WTC11 (cell line): ENCODE results near the gene TSPAN17. TPM values are rescaled to one million over a fixed set of nuclear protein-coding genes. Genes with fewer than 3 reads are reported as not detected.

Experiments
- ATAC-seq: fragments of 200-7000 bp; cut with Tn5 transposase; 2 replicates; pipeline ENCODE4 v1.10.0; 2021; ENCODE audit warnings: mild to moderate bottlenecking, moderate library complexity
- CTCF ChIA-PET: fragments of 300-600 bp; sonication (Branson Sonifier 250); formaldehyde crosslinking; loops from one replicate; lab custom pipeline; 2021; ENCODE audit warnings: antibody characterized with exemption; lab: Charles Lee
- POLR2A ChIA-PET: fragments of 350-600 bp; sonication (Branson Sonifier 250); formaldehyde crosslinking; loops from one replicate; lab custom pipeline; 2021; ENCODE audit warnings: antibody characterized with exemption; lab: Charles Lee
- DNase-seq: peaks from one replicate; pipeline ENCODE4 v3.0.0; 2021; ENCODE audit warnings: low spot score
- H3K27ac Mint-ChIP-seq: 2 replicates; pipeline ENCODE4 v1.8.0; 2021; ENCODE audit warnings: mixed read lengths
- H3K27me3 Mint-ChIP-seq: 2 replicates; pipeline ENCODE4 v1.8.0; 2021; ENCODE audit warnings: low read depth, mild to moderate bottlenecking, moderate library complexity, mixed read lengths
- H3K36me3 Mint-ChIP-seq: 2 replicates; pipeline ENCODE4 v1.8.0; 2021; ENCODE audit warnings: mixed read lengths
- H3K4me1 Mint-ChIP-seq: 2 replicates; pipeline ENCODE4 v1.8.0; 2022; ENCODE audit warnings: mixed read lengths
- H3K4me3 Mint-ChIP-seq: 2 replicates; pipeline ENCODE4 v1.8.0; 2021; ENCODE audit warnings: mild to moderate bottlenecking, moderate library complexity, mixed read lengths
- H3K9me3 Mint-ChIP-seq: 2 replicates; pipeline ENCODE4 v1.8.0; 2021; ENCODE audit warnings: mixed read lengths
- AR ChIP-seq: fragments of 250-450 bp; sonication (Bioruptor Pico); IDR thresholded peaks from 2 replicates; pipeline ENCODE4 v1.9.0; 2021; ENCODE audit warnings: mild to moderate bottlenecking
- CREB1 ChIP-seq: sonication (generic); formaldehyde crosslinking; IDR thresholded peaks from 2 replicates; pipeline ENCODE4 v1.8.0; 2023; ENCODE audit warnings: mild to moderate bottlenecking, missing genetic modification reagents
- CREM ChIP-seq: sonication (generic); formaldehyde crosslinking; IDR thresholded peaks from 2 replicates; pipeline ENCODE4 v1.8.1; 2022; ENCODE audit warnings: mild to moderate bottlenecking, missing genetic modification reagents, moderate library complexity
- E2F4 ChIP-seq: sonication (generic); formaldehyde crosslinking; IDR thresholded peaks from 2 replicates; pipeline ENCODE4 v1.8.1; 2022; ENCODE audit warnings: low read depth, mild to moderate bottlenecking, moderate library complexity, missing genetic modification reagents, borderline replicate concordance
- E2F5 ChIP-seq: sonication (generic); formaldehyde crosslinking; IDR thresholded peaks from 2 replicates; pipeline ENCODE4 v1.8.1; 2022; ENCODE audit warnings: mild to moderate bottlenecking, moderate library complexity, missing genetic modification reagents
- EMX1 ChIP-seq: fragments of 250-450 bp; sonication (Bioruptor Pico); IDR thresholded peaks from 2 replicates; pipeline ENCODE4 v1.8.0; 2021; ENCODE audit warnings: mild to moderate bottlenecking
- FOXP1 ChIP-seq: sonication (generic); formaldehyde crosslinking; IDR thresholded peaks from 2 replicates; pipeline ENCODE4 v1.8.0; 2022; ENCODE audit warnings: missing genetic modification reagents, mild to moderate bottlenecking, moderate library complexity, borderline replicate concordance
- GRHL2 ChIP-seq: fragments of 250-450 bp; sonication (Bioruptor Pico); IDR thresholded peaks from 2 replicates; pipeline ENCODE4 v1.8.0; 2022; ENCODE audit warnings: mild to moderate bottlenecking, moderate library complexity; ENCODE audit not compliant: insufficient replicate concordance, severe bottlenecking
- NR1H2 ChIP-seq: sonication (generic); formaldehyde crosslinking; IDR thresholded peaks from 2 replicates; pipeline ENCODE4 v1.9.0; 2021; ENCODE audit warnings: mild to moderate bottlenecking, moderate library complexity, missing genetic modification reagents
- OVOL2 ChIP-seq: fragments of 250-450 bp; sonication (Bioruptor Pico); IDR thresholded peaks from 2 replicates; pipeline ENCODE4 v1.9.0; 2021; ENCODE audit warnings: mild to moderate bottlenecking, borderline replicate concordance
- PREB ChIP-seq: sonication (generic); formaldehyde crosslinking; IDR thresholded peaks from 2 replicates; pipeline ENCODE4 v1.8.1; 2022; ENCODE audit warnings: mild to moderate bottlenecking, missing genetic modification reagents, moderate library complexity, borderline replicate concordance
- SOX15 ChIP-seq: fragments of 250-450 bp; sonication (Bioruptor Pico); IDR thresholded peaks from 2 replicates; pipeline ENCODE4 v1.9.0; 2021; ENCODE audit warnings: mild to moderate bottlenecking
- STAT6 ChIP-seq: sonication (generic); formaldehyde crosslinking; conservative IDR thresholded peaks from 2 replicates; pipeline ENCODE4 v1.8.1; 2023; ENCODE audit warnings: mild to moderate bottlenecking, low read depth, missing genetic modification reagents, moderate library complexity
- TCF7 ChIP-seq: sonication (generic); formaldehyde crosslinking; IDR thresholded peaks from 2 replicates; pipeline ENCODE4 v1.8.0; 2022; ENCODE audit warnings: mild to moderate bottlenecking, low read depth, missing genetic modification reagents, moderate library complexity
- TP53 ChIP-seq: sonication (generic); formaldehyde crosslinking; IDR thresholded peaks from 2 replicates; pipeline ENCODE4 v1.8.1; 2023; ENCODE audit warnings: mild to moderate bottlenecking, missing genetic modification reagents
- ZBTB43 ChIP-seq: sonication (generic); formaldehyde crosslinking; IDR thresholded peaks from 2 replicates; pipeline ENCODE4 v1.8.1; 2023; ENCODE audit warnings: mild to moderate bottlenecking, missing genetic modification reagents
- ZNF121 ChIP-seq: sonication (generic); formaldehyde crosslinking; IDR thresholded peaks from 2 replicates; pipeline ENCODE4 v1.8.0; 2023; ENCODE audit warnings: missing genetic modification reagents
- ZNF219 ChIP-seq: sonication (generic); formaldehyde crosslinking; IDR thresholded peaks from 2 replicates; pipeline ENCODE4 v1.8.0; 2023; ENCODE audit warnings: missing genetic modification reagents, mild to moderate bottlenecking, borderline replicate concordance
- ZNF232 ChIP-seq: sonication (generic); formaldehyde crosslinking; IDR thresholded peaks from 2 replicates; pipeline ENCODE4 v1.8.0; 2022; ENCODE audit warnings: mild to moderate bottlenecking, missing genetic modification reagents
- ZNF317 ChIP-seq: sonication (generic); formaldehyde crosslinking; IDR thresholded peaks from 2 replicates; pipeline ENCODE4 v1.8.1; 2023; ENCODE audit warnings: low read depth, mild to moderate bottlenecking, moderate library complexity, missing genetic modification reagents, borderline replicate concordance
- ZNF423 ChIP-seq: fragments of 250-450 bp; sonication (Bioruptor Pico); IDR thresholded peaks from 2 replicates; pipeline ENCODE4 v2.1.2; 2022; ENCODE audit warnings: mild to moderate bottlenecking, moderate library complexity
- ZNF512 ChIP-seq: sonication (generic); formaldehyde crosslinking; IDR thresholded peaks from 2 replicates; pipeline ENCODE4 v1.8.1; 2022; ENCODE audit warnings: missing genetic modification reagents, borderline replicate concordance
- total RNA-seq: library from RNA; stranded (reverse); gene quantifications from 3 replicates; pipeline ENCODE4 v1.2.3, GENCODE V29; 2021

Gene TSPAN17
- total RNA-seq, 1 experiment from 2014 or later = 47.8 TPM

- ChIA-PET CTCF (no interaction called here), POLR2A (no interaction called here)
- ATAC-seq (no peak), DNase-seq (no peak)
- no peak overlapping the region for H3K27ac Mint-ChIP-seq
- no peak overlapping the region for H3K4me3 Mint-ChIP-seq
- no peaks in the 10 kb centered on the region for H3K36me3 Mint-ChIP-seq
- H3K27me3 Mint-ChIP-seq = peaks cover 63% of the 10 kb centered on the region
- H3K9me3 Mint-ChIP-seq = no peaks in the 10 kb centered on the region
- no peak for TF ChIP-seq ZBTB43 (CRISPR knock-in tag)
- TF ChIP-seq PREB (CRISPR knock-in tag) = no peak
- no peak for TF ChIP-seq ZNF512 (CRISPR knock-in tag)
- TF ChIP-seq ZNF121 (CRISPR knock-in tag) = no peak
- no peak for TF ChIP-seq NR1H2 (CRISPR knock-in tag)
- TF ChIP-seq STAT6 = no peak
- no peak for TF ChIP-seq ZNF423
- TF ChIP-seq SOX15 (CRISPR knock-in tag) = no peak
- no peak for TF ChIP-seq TCF7
- no peak for TF ChIP-seq ZNF232 (CRISPR knock-in tag)
- no peak for TF ChIP-seq CREM
- no peak for TF ChIP-seq ZNF219 (CRISPR knock-in tag)
- TF ChIP-seq FOXP1 (CRISPR knock-in tag) = no peak
- TF ChIP-seq E2F5 = no peak
- no peak for TF ChIP-seq EMX1
- TF ChIP-seq CREB1 (CRISPR knock-in tag) = no peak
- no peak for TF ChIP-seq OVOL2
- H3K4me1 Mint-ChIP-seq = peaks cover 13% of the 10 kb centered on the region
Observed at GRCh38 chr5:176614805-176615478, 32.3 kb upstream of the TSPAN17 start.

- CTCF ChIA-PET = no interaction called here
- TF ChIP-seq TP53 (CRISPR knock-in tag) (no peak), AR (CRISPR knock-in tag) (no peak), E2F4 (CRISPR knock-in tag) (no peak), GRHL2 (CRISPR knock-in tag) (no peak), ZNF317 (no peak)
Observed at GRCh38 chr5:176616511-176616910, 30.8 kb upstream of the TSPAN17 start.

More at GRCh38 chr5:176616511-176616910, 30.8 kb upstream of the TSPAN17 start:
- ATAC-seq (no peak), DNase-seq (no peak)
- H3K9me3 Mint-ChIP-seq = no peaks in the 10 kb centered on the region
- peaks cover 71% of the 10 kb centered on the region for H3K27me3 Mint-ChIP-seq
- no peaks in the 10 kb centered on the region for H3K36me3 Mint-ChIP-seq
- peaks cover 15% of the 10 kb centered on the region for H3K4me1 Mint-ChIP-seq
- H3K4me3 Mint-ChIP-seq = no peak overlapping the region
- POLR2A ChIA-PET = no interaction called here
- H3K27ac Mint-ChIP-seq = no peak overlapping the region
